Fibroblast of lung (primary cell): ENCODE data around the gene SEC14L5. TPM values are rescaled to one million over a fixed set of nuclear protein-coding genes. Genes with fewer than 3 reads are reported as not detected.

Experiments
- DNase-seq, 2 donors: peaks; one replicate each; pipeline versions ENCODE4 v3.0.0 to v3.0.0-alpha.2; 2010; ENCODE audit warnings: low read depth in 2 of 2
- H2AFZ ChIP-seq: 2 replicates; pipeline ENCODE4 v1.5.1; 2012; ENCODE audit warnings: low read length, control low read depth, inconsistent platforms
- H3K27ac ChIP-seq: 2 replicates; pipeline ENCODE4 v1.5.1; 2011; ENCODE audit warnings: low read length, control low read depth; ENCODE audit not compliant: insufficient read depth
- H3K27me3 ChIP-seq: 2 replicates; pipeline ENCODE4 v1.5.1; 2011; ENCODE audit warnings: mild to moderate bottlenecking, low read length; ENCODE audit not compliant: control insufficient read depth, insufficient read depth
- H3K36me3 ChIP-seq: 2 replicates; pipeline ENCODE4 v1.5.1; 2011; ENCODE audit warnings: low read length; ENCODE audit not compliant: control insufficient read depth, insufficient read depth
- H3K4me1 ChIP-seq: 2 replicates; pipeline ENCODE4 v1.5.1; 2011; ENCODE audit warnings: low read length; ENCODE audit not compliant: control insufficient read depth, insufficient read depth; ENCODE audit errors: extremely low read depth
- H3K4me2 ChIP-seq: 2 replicates; pipeline ENCODE4 v1.5.1; 2011; ENCODE audit warnings: low read length, control low read depth; ENCODE audit not compliant: insufficient read depth; ENCODE audit errors: extremely low read depth
- H3K4me3 ChIP-seq, 4 experiments: fragments of 200-600 bp in 1 of 4; sonication (generic) in 1 of 4; replicated peaks in 1 of 4; 2 replicates each; pipeline ENCODE4 v1.5.1; 2011 to 2016; ENCODE audit warnings: low read length in 4 of 4, low read depth in 3 of 4, mild to moderate bottlenecking in 3 of 4, control low read depth in 2 of 4, inconsistent platforms in 1 of 4, mixed read lengths in 1 of 4; ENCODE audit not compliant: insufficient read depth in 1 of 4; ENCODE audit errors: control extremely low read depth in 1 of 4
- H3K79me2 ChIP-seq: 2 replicates; pipeline ENCODE4 v1.5.1; 2012; ENCODE audit warnings: mild to moderate bottlenecking, low read length, inconsistent platforms; ENCODE audit not compliant: control insufficient read depth, insufficient read depth
- H3K9ac ChIP-seq: 2 replicates; pipeline ENCODE4 v1.5.1; 2011; ENCODE audit warnings: mild to moderate bottlenecking, low read length, control low read depth; ENCODE audit not compliant: insufficient read depth
- H3K9me3 ChIP-seq: 2 replicates; pipeline ENCODE4 v1.5.1; 2012; ENCODE audit warnings: low read depth, low read length; ENCODE audit not compliant: control insufficient read depth, insufficient read depth
- H4K20me1 ChIP-seq: 2 replicates; pipeline ENCODE4 v1.5.1; 2011; ENCODE audit warnings: low read length; ENCODE audit not compliant: control insufficient read depth, insufficient read depth; ENCODE audit errors: extremely low read depth
- CTCF ChIP-seq, 2 donors: IDR thresholded peaks in 1 of 2; conservative IDR thresholded peaks in 1 of 2; 1 replicate in 1 of 2; 2 replicates in 1 of 2; pipeline ENCODE4 v1.5.1; 2011 to 2012; ENCODE audit warnings: low read length in 2 of 2, control low read depth in 1 of 2, inconsistent platforms in 1 of 2, low read depth in 1 of 2, mild to moderate bottlenecking in 1 of 2
- EZH2 ChIP-seq: IDR thresholded peaks from 2 replicates; pipeline ENCODE4 v1.5.1; 2012; ENCODE audit warnings: low read length, control low read depth, mild to moderate bottlenecking; ENCODE audit errors: missing control alignments
- polyA plus RNA-seq, 2 donors: library from polyadenylated mRNA; depleted of rRNA in 1 of 2; stranded (reverse) in 1 of 2; unstranded in 1 of 2; fragments of >200 nt; gene quantifications; 2 replicates each; pipeline ENCODE4 v1.2.1, GENCODE V29; 2011 to 2012; ENCODE audit warnings: missing spikeins in 1 of 2
- total RNA-seq: library from RNA; depleted of rRNA; stranded (reverse); fragments of >200 nt; gene quantifications from 2 replicates; pipeline ENCODE4 v1.2.1, GENCODE V29; 2014

SEC14L5 gene
- total and polyA plus RNA-seq, 2 donors (not counting 1 experiment from before 2014, with no cell fraction given) = 0.05 to 0.99 TPM

GRCh38 chr16:4988647-4989046, 30.5 kb downstream of the SEC14L5 start:
- Histone ChIP-seq H3K27me3 (peaks cover 4% of the 10 kb centered on the region), H3K4me2 (no peak overlapping the region), H3K27ac (no peak overlapping the region), H3K4me3 (no peak overlapping the region), H3K9me3 (no peaks in the 10 kb centered on the region), H3K36me3 (no peaks in the 10 kb centered on the region), H3K9ac (no peak overlapping the region), H3K4me1 (no peaks in the 10 kb centered on the region), H3K79me2 (no peaks in the 10 kb centered on the region), H2AFZ (no peak overlapping the region), H4K20me1 (no peaks in the 10 kb centered on the region)
- TF ChIP-seq CTCF (conservative IDR thresholded peaks at IDR 0.05 in 1 of 2, IDR thresholded peaks at IDR 0.05 in 1 of 2; ENCODE audit: low read depth in 1 of 2, low read length in 2 of 2) (no peak), EZH2 (no peak)
- DNase-seq = no peak

DNA sequence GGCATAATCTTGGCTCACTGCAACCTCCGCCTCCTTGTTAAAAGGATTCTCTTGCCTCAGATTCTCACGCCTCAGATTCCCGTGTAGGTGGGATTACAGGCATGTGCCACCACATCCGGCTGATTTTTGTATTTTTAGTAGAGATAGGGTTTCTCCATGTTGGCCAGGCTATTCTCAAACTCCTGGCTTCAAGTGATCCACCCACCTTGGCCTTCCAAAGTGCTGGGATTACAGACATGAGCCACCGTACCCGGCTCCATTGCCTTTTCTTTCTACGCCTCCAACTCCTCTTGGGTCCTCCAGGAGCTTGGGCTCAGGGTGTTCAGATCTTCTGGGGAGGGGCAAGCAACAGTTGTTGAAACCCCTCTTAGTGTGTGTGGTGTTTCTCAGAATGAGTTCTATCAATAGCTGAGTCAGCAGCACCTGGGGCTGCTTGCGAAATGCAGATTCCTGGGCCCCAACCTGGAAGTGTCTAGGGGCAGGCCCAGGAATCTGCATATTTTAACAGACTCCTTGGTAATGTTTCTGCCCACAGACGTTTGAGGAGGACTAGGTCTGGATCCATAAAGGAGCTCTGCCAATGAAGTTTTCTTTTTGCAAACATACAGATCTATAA, 31.4 kb downstream of the SEC14L5 start:
- no peaks in the 10 kb centered on the region for H3K79me2 ChIP-seq
- TF ChIP-seq CTCF (conservative IDR thresholded peaks at IDR 0.05 in 1 of 2, IDR thresholded peaks at IDR 0.05 in 1 of 2; ENCODE audit: low read depth in 1 of 2, low read length in 2 of 2) (no peak), EZH2 (no peak)
- no peaks in the 10 kb centered on the region for H3K9me3 ChIP-seq
- no peak overlapping the region for H3K4me2 ChIP-seq
- no peaks in the 10 kb centered on the region for H4K20me1 ChIP-seq
- peaks cover 4% of the 10 kb centered on the region for H3K27me3 ChIP-seq
- H3K9ac ChIP-seq = no peak overlapping the region
- no peak overlapping the region for H3K27ac ChIP-seq
- no peaks in the 10 kb centered on the region for H3K4me1 ChIP-seq
- no peak overlapping the region for H2AFZ ChIP-seq
- H3K36me3 ChIP-seq = no peaks in the 10 kb centered on the region
- no peak overlapping the region for H3K4me3 ChIP-seq
- DNase-seq = no peak

DNA sequence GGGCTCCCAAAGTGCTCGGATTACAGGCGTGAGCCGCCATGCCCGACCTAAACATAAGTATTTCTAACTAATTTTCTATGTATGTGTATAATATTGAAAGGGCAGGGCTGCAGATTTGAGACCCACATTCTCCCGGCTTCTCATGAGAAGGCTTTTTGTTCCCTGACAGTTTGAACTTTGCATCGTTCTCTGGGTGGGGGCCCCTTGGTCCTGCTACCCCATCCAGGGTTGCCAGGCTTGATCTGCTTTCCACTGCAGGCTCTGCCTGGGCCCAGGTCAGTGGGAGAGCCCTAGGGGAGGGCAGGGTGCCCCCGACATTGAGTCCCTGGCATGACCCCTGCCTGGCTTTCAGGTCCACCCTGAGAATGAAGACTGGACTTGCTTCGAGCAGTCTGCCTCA, 32.3 kb downstream of the SEC14L5 start:
- H3K4me2 ChIP-seq = no peak overlapping the region
- DNase-seq = no peak
- H3K9me3 ChIP-seq = no peaks in the 10 kb centered on the region
- TF ChIP-seq EZH2 = no peak
- H3K36me3 ChIP-seq = no peaks in the 10 kb centered on the region
- no peak overlapping the region for H3K4me3 ChIP-seq
- H3K27me3 ChIP-seq = peaks cover 4% of the 10 kb centered on the region
- H4K20me1 ChIP-seq = no peaks in the 10 kb centered on the region
- no peaks in the 10 kb centered on the region for H3K79me2 ChIP-seq
- no peak overlapping the region for H3K27ac ChIP-seq
- H3K4me1 ChIP-seq = no peaks in the 10 kb centered on the region
- no peak overlapping the region for H2AFZ ChIP-seq
- H3K9ac ChIP-seq = no peak overlapping the region
